Inflammatory macrophage treated with lipopolysaccharide for 4 hours (primary cell): ENCODE data around the gene PPM1J.
"Not testable (repeated sequence)": the region's sequence is repeated elsewhere in the genome, so short reads cannot be mapped to it uniquely, and the experiment has no call there.

Experiments
- DNase-seq: peaks from one replicate; pipeline ENCODE4 v3.0.0-alpha.2; 2020

PPM1J gene

DNA sequence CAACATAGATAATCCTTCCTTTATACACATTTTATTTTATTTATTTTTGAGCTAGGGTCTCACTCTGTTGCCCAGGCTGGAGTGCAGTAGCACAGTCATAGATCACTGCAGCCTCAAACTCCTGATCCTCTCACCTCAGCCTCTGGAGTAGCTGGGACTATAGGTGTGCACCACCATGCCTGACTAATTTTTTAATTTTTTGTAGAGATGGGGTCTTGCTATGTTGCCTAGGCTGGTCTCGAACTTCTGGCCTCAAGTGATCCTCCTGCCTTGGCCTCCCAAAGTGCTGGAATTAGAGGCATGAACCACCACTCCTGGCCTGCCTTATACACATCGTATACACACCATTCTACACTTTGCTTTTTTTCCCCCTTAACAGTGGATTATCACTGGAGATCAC is 6.2 kb upstream of the PPM1J start:
- not testable (repeated sequence) for DNase-seq

DNA sequence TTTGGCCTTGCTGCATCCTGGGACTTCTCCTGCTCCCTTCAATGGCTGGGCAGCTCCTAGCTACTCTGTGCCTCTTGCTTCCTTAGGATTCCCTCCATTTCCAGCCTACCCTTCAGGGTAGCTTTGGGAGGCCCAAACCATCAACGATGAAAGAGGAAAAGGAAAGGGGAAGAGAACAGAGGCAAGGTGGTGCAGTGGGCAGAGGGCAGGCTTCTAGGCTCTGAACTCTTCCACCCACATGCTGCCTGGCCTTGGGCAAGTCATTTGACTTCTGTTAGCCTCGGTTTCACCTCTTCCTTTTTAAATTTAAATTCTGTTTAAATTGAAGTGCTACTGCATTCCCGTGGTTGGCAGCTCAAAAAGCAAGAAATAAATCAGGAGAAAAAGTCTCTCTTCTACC is 5.7 kb upstream of the PPM1J start:
- peak; percentile 62 for DNase-seq

DNA sequence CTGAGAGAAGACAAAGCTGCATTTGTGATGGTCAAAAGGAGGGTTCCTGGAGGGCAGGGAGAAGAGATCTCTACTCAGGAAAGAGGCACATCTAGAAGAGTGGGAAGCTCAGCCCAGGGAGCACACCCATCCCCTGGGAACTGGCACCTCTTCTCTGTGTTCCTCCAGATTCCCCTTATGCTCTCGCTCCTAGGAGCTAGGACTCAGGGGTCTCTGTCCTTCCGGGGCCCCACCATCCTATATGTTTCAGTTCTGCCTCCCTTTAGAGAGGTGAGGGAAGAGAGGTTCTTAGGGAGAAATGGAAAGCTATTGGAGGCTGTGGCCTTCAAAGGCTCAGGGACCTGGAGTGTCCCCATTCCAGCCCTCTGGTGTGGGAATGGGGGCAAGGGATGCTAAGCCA is 4.6 kb upstream of the PPM1J start:
- DNase-seq, result no peak

DNA sequence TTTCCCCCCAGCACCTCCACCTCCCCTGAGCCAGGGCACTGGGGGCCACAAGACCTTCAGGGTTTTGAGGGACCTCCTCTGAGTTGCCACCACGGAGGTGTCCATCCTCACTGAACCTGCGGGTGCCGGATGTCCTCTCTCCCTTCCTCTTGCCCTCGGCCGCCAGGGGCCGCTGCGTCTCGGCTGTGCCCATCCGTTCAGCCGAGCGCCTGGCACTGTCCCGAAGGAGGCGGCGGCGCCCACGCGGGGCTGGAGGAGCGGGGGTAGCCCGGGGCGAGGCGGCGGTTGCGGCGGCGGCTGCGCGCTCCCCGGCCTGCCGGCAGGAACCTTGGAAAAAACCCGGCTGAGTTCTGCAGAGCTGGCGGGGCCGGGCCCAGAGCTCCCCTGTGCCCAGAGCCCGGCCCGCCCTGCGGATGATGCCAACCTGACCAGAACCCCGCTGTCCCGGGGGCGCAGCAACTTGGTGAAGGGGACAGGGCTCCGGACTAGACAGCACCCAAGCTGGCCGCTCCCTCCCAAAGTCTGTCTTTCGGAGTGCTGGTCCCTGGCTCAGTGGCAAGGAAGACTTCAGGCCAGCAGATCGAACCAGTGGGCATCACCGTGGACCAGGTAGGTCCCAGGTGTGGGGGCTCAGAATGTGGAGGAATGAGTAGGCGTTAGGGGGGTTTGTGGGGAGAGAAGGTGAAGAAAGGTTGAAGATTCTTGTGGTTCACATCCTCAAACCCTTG is 3.7 kb upstream of the PPM1J start:
- DNase-seq, result peak; percentile 84

DNA sequence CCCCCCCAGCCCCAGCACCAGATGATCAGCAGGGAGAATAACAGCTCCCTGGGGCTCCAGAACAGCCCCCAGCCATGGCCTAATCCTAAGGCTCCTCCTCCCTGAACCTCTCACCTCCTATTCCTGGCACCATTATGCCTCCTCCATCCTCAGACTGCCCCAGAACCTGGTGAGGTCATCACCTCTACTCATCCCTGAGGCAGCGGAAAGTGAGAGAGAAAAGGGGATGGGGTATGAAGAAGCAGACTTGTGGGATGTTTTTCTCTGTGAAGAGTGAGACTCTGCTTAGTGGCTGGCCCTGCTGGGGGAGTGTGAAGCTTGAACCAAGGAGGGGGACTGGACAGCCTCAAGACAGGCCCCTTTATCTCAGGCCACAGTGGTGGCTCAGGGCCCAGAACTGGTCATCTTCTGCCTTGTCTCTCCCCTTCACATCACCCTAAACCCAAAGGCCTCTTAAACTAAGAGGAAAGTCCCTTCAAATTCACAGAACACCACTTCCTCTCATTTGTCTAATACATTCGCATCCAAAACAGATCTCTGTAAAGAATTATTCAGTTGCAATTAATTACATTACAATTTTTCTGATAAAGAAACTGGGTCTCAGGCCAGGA is 2.2 kb upstream of the PPM1J start:
- no peak for DNase-seq

DNA sequence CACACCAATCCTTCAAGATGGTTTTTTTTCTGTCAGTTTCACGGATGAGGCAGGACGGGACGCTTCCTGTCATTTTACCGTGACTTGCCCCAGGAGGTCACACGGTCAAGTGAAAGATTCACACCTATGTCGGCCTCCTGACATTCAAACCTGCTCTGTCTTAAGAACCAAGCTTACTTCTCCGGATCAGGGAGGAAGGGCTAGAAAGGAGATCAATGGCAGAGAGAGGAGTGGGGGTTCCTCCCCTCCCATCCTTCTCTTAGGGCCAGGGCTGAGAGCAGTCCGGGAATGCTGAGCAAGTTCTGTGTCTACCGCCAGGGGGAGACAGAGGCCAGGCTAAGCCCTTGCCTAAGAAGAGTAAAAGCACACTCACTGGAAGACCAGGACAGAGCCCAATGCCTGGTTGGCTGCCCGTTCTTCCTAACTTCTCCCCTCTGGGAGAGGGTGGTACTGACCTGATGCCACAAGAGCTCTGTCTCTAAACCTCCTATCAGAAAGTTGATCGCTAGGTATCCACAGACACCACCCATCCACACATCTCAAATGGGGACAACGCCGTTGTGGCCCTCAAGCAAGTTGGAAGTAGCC is 1.1 kb upstream of the PPM1J start:
- peak; percentile 83 for DNase-seq

DNA sequence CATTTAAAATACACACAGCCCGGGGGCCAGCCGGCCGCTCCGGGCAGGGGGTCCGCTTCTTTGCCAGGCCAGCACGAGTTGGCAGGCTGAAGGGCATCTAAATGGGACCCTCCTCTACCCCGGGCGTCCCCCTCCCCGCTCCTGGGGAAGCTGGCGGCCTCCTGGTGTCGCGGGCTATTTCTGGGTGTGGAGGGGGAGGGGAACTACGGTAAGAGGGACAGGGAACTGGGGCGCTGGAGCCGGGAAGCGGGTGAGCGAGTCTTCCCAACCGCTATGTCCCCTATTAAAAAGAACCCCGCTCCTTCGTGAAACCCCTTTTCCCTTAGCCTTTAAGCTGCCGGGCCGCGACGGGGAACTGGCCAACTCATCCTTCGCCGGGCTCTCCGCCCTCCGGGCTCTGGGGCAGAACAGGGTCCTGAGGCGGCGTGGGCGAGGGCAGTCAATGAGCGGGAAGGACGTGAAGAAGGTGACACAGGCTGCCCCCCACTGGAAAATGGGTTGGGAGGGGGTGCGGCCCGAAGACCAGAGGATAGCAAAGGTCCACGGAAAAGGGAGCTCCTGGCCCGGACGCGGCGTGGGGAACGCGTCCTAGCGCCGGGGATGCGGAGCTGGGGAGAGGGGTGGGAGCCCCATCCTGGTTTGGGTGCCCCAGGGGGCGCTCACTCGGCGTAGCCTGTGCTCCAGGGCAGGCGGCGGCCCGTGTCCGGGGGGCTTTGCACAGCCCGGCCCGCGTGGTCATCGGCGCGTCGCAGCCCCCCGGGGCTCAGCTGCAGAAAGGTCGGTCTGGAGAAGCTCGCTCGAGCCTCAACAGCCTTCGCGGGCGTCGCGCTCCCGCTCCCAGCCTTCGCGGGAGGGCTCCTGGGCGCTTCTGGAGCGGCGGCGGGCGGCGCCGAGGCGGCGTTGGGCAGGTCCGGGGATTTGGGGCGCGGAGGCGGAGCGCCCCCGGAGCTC is 544 bp downstream of the PPM1J start:
- DNase-seq, result peak; percentile 20

DNA sequence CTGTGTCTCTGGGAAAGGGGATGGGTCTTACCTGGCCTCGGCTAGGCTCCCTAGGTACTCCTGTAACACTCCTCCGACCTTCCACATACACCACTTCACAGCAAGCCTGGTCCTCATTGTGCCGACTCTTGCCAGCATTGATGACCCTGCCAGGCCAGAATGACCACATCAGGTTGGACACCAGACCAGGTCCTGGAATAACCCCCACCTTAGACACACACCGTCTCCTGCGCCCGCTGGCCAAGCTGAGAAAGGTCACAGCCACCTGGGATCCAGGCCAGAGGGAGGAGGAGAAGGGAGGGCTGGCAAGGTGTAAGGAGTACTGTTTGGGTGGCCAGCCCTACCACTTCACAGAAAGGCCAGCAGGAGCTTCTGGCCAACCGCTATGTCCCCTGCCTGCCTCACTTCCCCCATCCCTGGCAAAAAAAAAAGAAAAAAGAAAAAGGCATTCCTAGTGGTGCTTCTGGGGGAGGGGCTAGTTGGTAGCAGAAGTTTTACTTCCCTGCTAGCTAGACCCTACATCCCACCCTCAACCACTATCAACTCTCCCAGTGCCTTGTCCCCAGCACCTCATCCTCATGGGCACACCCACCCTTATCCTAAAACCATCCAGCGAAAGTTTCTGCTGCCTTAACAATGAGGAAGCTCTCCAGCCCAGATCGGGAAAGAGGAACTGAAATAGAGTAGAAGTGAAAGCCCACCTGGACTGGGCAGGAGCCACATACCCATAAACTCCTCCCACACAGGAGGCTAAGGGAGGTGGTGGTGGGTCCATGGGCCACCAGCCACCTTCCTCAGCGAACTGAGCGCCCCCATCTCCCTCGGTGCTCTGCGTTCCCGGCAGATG is 1.4 kb downstream of the PPM1J start:
- DNase-seq, result peak; percentile 69

DNA sequence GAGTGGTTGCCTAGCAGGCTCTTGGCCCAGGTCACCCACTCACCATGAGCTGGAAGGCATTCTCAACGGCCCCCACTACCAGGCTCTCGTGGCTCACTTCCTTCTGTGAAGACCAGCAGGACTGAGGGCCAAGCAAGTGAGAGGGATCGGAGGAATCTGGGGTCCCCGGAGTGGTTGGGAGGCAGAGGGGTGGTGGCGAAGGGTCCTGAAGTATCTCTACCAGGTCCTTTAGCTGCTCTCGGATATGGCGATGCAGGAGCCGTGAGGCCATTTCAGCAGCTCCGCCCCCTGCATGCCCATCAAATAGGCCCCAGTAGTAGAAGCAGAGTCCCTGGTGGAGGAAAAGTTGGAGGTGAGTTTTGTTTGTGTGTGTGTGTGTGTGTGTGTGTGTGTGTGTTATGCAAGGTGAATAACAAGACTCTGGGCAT is 2.4 kb downstream of the PPM1J start:
- DNase-seq, result no peak

DNA sequence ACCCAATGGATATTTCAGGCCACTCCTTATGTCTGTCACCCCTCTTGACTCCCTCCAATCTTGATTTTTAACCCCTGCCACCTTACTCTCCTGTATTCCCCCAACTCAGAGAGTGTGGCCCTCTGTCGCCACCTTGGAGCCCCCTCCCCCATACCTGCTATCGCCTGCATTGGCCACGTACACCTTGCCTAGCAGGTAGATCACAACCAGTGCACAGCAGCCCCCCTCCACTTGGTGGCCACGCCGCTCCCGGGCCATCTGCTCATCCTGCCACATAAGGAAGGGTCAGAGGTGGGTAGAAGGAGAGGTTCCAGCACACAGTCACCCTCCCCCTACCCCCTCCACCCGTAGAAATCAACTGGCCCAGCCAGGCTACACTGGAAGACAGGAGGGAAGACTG is 2.9 kb downstream of the PPM1J start:
- no peak for DNase-seq

DNA sequence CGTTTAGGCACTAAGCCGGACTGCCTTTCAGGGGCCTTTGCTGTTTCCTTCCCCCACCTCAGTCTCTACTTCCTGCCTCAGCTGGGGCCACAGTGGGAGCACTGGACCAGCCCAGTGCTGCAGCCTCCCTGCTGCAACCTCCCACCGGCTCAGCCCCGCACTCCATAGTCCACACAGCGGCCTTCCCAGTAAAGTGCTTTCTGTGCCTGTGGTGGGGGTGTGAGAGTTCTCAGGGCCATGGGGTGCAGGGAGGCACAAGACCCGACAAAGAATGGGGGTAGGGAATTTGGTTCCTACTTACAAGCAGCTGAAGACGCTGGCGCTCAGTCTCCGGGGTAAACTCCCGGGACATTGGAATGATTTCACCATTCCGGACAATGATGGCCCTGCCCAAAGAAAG is 3.5 kb downstream of the PPM1J start:
- DNase-seq, result no peak

DNA sequence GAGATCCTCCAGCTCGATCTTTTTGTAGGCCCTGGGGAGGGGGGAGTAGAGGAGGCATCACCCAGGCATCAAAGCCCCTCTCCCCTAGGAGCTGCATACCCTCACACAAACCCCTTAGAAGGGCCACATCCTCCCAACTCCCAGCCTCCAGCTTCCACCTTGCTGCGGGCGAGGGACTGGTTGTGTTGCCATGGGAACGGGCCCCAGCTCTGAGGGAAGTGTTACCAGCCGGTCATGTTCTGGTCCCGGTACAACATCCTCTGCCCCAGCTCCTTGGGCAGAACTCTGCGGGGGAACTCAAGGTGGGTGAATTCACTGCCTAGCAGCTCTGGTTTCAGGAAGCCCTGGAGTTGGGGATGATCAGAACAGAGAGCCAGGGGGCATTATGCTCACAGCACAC is 4.1 kb downstream of the PPM1J start:
- DNase-seq, result no peak

DNA sequence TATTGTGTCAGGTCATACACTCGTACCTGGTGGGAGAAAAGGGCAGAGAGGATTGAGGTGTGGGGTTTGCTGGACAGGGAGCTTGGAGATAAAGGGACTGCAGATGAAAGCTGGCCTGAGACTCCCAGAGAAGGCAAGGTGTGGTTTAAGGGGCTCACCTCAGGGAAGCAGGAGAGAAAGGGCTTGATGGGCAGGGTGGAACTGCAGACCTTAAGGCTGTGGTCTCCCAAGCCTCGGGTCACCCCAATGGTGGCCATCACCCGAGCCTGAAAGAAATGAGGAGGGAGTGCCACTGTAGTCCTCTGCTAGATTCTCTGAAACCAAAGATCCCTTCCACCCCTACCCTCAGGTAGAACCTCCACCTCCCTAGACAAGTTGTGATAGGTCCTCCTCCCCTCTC is 4.5 kb downstream of the PPM1J start:
- no peak for DNase-seq

DNA sequence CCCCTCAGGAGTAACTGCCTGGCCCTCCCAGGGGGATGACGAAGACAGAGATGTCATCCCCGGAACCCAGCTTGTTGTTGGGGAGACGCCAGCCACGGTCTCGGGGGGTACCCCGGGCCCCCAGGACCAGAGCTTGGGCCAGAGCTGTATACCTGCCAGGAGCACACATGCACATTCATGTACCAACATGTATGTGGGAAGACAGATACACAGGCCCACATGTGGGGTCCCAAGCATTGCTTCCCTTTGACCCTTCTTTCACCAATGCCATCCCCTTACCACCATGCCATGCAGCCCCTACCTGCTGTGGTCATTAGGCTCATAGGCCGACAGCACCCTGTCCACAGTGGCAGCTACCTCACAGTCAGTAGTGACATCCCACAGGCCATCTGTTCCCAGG is 5.0 kb downstream of the PPM1J start:
- DNase-seq, result no peak

DNA sequence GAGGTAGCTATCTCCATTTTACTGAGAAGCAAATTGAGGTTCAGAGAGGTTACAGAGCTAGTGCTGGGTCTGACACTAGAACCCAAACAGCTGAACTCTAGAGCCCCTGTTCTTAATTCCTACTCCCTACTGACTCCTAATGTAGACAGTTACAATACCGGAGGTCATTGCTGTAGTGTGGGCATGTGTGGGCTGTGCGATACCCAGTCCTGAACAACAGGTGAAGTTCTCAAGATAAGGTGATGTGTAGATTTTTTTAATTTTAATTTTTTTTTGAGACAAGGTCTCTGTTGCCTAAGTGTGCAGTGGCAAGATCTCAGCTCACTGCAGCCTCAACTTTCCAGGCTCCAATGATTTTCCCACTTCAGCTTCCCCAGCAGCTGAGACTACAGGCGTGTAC is 6.6 kb downstream of the PPM1J start:
- DNase-seq, result no peak

DNA sequence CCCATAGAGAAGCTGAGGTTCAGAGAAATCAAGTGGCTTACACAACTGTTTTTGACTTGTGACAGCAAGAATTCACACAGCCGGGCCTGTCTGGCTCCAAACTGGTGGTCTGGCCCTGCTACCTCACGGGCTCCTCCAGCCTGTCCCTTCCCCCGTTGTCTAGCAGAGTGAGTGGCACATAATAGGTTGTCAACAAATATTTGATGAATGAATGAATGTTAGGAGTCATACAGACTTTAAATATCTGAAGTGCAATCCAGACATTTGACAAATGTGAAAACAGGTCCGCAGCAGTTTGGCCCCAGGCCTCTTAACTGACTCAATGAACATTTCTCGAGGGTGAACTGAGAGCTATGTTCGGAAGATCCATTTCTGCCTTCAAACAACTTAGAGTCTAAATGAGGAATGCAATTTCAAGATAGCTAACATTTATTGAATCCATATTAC is 7.1 kb downstream of the PPM1J start:
- DNase-seq, result no peak

DNA sequence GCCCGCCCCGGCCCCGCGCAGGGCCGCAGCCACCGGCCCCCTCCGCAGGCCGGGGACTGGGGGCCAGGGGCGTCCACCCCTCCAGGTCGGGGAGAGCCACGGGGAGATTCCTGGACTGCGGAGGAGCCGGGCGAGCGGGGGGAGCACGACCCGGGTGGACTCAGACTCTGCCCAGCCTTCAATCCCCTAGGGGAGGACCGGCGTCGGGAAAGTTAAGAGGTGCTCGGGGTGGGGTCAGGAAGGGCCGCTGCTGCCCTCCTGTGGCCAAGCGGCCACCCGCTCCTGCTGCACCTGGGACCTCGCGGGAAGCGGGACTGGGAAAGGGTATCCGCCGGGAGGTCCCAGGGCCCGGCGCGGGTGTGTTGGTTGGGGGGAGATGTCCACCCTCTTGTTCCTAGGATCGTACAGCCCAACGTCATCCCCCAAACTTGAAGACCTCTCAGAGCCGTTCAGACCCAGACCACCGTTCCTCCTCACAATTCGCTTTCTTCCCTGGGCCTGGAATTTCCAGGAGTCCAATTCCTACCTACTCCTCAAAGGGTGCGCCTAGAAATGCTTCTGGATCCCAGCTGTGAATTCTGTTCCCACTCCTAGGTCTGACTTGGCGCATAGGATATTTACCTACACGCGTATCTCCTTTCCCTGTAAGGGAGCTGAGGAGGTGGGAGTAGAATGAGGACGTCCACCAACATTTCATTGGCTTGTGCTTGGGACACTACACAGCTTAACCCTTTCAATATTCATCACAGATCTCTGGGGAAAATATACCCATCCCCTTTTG is 7.7 kb downstream of the PPM1J start:
- peak; percentile 81 for DNase-seq

DNA sequence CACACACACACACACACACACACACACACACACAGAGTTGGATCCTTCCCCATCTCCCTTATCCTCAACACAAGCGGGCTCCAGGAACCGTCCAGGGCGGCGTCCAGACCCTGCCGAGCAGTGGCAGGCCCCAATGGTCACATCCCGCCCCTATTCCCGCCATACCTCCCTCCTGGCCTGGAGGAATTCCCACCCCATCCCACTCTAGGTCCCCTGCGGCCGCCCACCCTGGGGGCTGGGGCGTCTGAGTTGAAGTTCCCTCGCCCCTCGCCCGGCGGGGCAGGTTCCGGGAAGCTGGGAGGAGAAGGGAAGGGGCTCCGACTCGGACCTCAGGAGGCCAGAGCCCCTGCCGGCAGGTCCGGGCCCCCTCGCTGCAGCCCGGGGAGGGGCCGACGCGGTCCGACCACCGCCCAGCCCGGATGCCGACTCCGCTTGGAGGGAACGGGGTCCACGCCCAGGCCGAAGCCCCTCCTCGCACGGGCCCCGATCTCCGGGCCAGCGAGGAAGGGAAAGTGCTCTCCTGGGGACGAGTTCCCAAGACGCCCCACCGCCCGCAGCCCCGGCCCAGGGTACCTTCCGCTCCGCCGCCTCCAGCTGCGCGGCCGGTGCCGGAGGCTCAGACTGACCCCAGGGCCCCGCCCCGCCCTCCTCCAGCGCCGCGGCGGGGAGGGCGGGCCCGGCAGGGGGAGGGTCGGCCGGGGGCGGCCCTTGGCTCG is 8.5 kb downstream of the PPM1J start, which contains the start of gene RHOC:
Gene RHOC, minus strand, starts transcription at position 623 of the 716 bp plus-strand sequence. CDS start 3,328 bp downstream, outside the sequence.
- peak; percentile 69 for DNase-seq

DNA sequence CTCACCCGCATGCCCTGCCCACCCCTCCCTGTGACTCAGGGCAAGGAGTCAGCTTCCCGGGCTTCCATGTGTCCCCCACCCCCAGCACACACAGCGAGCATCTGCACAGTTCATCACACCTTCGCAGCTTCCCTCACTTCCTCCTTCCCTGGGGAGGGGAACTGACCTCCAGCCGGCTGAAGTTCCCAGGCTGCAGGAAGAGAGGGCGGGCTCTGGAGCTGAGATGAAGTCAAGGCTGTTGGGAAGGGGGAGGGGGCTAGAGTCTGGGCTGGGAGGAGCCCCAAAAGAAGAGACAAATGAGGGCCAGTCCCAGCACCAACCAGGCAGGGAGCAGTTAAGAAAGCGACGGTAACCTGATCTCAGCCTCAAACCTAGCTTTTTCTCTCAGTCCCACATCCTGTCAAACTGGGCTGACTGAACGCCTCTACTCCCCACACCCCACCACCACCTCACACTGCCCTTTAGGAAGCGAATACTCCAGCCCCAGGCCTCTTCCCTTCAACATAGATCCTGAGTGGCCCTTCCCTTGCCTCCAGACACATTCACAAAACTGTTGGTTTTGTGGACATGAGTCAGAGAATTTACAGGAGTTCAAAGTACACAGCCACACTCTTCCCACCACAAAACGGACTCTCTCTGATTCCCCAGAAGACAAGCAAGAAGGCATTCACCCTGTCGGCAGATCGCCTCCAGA is 10.1 kb downstream of the PPM1J start:
- DNase-seq, result peak; percentile 79

DNA sequence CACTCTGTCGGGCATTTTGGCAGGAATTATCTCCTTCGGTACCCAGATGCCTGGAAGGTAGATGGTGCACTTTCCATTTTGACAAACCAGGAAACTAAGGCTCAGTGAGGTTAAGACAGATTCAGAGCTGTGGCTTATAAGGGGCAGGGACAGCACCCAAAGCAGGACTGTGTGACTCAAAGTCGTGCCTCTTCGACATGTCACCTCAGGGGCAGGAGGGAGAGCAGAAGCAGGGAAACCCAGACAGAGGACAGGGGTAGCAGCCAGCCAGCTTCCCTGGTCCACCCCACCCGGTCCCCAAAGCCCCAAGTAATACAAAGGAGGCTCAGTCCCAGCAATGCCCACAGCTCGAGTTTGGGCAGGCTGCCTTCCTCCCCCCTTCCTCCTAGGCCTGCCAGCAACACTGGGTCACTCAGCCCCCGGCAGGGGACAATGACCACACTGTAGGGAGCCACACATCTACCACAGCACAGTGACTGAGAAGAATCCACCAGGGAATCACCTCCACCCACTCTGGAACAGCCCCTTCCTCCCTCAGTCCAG is 10.7 kb downstream of the PPM1J start:
- no peak for DNase-seq
